Measurements from ENCODE around the gene INHBA. TPM values are rescaled to one million over a fixed set of nuclear protein-coding genes. Genes with fewer than 3 reads are reported as not detected.
A peak's percentile ranks its signal among the peaks of the same experiment; 100 is the strongest.

The INHBA gene
- total RNA-seq, 2 donors from 2014 or later, result not detected

- Mint-ChIP-seq H3K36me3 (ENCODE audit: low read depth) (no peaks in the 10 kb centered on the region), H3K4me1 (peaks cover 4% of the 10 kb centered on the region), H3K27me3 (ENCODE audit: insufficient read depth) (no peaks in the 10 kb centered on the region), H3K9me3 (no peaks in the 10 kb centered on the region), H3K4me3 (no peak overlapping the region), H3K27ac (no peak overlapping the region)
- no peak for DNase-seq
- no peaks in the 10 kb centered on the region for H3K4me1 ChIP-seq (ENCODE audit: control insufficient read depth, insufficient read depth, low read length)
- no peak overlapping the region for H3K4me3 ChIP-seq (ENCODE audit: low read length)
- H3K9ac ChIP-seq (ENCODE audit: extremely low read depth, low read length, poor library complexity, severe bottlenecking), result no peak overlapping the region
- no peaks in the 10 kb centered on the region for H3K27me3 ChIP-seq (ENCODE audit: control insufficient read depth, insufficient read depth, low read length, poor library complexity, severe bottlenecking)
- 86 to 91% methylated on average over 4 to 6 of the region's 7 CpGs for WGBS, 2 experiments (ENCODE audit: insufficient coverage in 1 of 2, insufficient read length in 1 of 2)
- TF ChIP-seq, protein P1, sequence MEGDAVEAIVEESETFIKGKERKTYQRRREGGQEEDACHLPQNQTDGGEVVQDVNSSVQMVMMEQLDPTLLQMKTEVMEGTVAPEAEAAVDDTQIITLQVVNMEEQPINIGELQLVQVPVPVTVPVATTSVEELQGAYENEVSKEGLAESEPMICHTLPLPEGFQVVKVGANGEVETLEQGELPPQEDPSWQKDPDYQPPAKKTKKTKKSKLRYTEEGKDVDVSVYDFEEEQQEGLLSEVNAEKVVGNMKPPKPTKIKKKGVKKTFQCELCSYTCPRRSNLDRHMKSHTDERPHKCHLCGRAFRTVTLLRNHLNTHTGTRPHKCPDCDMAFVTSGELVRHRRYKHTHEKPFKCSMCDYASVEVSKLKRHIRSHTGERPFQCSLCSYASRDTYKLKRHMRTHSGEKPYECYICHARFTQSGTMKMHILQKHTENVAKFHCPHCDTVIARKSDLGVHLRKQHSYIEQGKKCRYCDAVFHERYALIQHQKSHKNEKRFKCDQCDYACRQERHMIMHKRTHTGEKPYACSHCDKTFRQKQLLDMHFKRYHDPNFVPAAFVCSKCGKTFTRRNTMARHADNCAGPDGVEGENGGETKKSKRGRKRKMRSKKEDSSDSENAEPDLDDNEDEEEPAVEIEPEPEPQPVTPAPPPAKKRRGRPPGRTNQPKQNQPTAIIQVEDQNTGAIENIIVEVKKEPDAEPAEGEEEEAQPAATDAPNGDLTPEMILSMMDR (conservative IDR thresholded peaks at IDR 0.05), result peak; percentile 77
- no peak overlapping the region for H3K27ac ChIP-seq (ENCODE audit: low read depth, low read length)
- no peaks in the 10 kb centered on the region for H3K9me3 ChIP-seq (ENCODE audit: control insufficient read depth, low read length)
- no peaks in the 10 kb centered on the region for H3K36me3 ChIP-seq (ENCODE audit: control insufficient read depth, insufficient read depth, low read length)
Measured at GRCh38 chr7:41731493-41732435, 28.9 kb upstream of the INHBA start.

DNA sequence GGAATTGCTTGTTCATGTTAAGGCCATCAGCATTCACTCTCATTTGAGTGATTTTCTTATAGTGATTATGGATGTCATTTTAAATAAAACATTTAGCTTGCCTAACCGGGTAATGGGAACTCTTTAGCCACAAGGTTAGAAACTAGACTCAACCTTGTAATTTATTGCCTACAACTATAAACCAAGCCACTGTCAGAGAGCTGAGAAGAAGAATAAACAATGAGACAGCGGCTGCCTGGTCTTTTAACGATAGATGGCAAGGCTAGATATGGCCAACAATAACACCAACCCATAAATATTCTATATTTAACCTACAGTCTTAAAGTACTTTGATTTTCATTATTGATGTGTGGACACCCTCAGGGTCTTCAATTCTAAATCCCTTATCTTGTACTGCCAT lies 27.8 kb upstream of the INHBA start:
- Histone ChIP-seq H3K9me3 (ENCODE audit: control insufficient read depth, low read length) (no peaks in the 10 kb centered on the region), H3K4me1 (ENCODE audit: control insufficient read depth, insufficient read depth, low read length) (no peaks in the 10 kb centered on the region), H3K27ac (ENCODE audit: low read depth, low read length) (no peak overlapping the region), H3K4me3 (ENCODE audit: low read length) (no peak overlapping the region), H3K36me3 (ENCODE audit: control insufficient read depth, insufficient read depth, low read length) (no peaks in the 10 kb centered on the region), H3K9ac (ENCODE audit: extremely low read depth, low read length, poor library complexity, severe bottlenecking) (no peak overlapping the region), H3K27me3 (ENCODE audit: control insufficient read depth, insufficient read depth, low read length, poor library complexity, severe bottlenecking) (no peaks in the 10 kb centered on the region)
- no peaks in the 10 kb centered on the region for H3K36me3 Mint-ChIP-seq (ENCODE audit: low read depth)
- H3K9me3 Mint-ChIP-seq, result no peaks in the 10 kb centered on the region
- no peaks in the 10 kb centered on the region for H3K27me3 Mint-ChIP-seq (ENCODE audit: insufficient read depth)
- no peak overlapping the region for H3K27ac Mint-ChIP-seq
- WGBS, 2 experiments (ENCODE audit: insufficient coverage in 1 of 2, insufficient read length in 1 of 2), result 93% methylated on average over 3 of the region's 3 CpGs; no CpG with 5 or more reads in 1 of the 2 experiments
- peaks cover 4% of the 10 kb centered on the region for H3K4me1 Mint-ChIP-seq
- H3K4me3 Mint-ChIP-seq, result no peak overlapping the region
- TF ChIP-seq, protein P1 (conservative IDR thresholded peaks at IDR 0.05), result no peak
- DNase-seq, result no peak

- no peak overlapping the region for H3K9ac ChIP-seq (ENCODE audit: extremely low read depth, low read length, poor library complexity, severe bottlenecking)
- 95% methylated on average over 1 of the region's 1 CpG; no CpG with 5 or more reads in 1 of the 2 experiments for WGBS, 2 experiments (ENCODE audit: insufficient coverage in 1 of 2, insufficient read length in 1 of 2)
- Mint-ChIP-seq H3K27ac (no peak overlapping the region), H3K4me3 (no peak overlapping the region), H3K4me1 (peaks cover 4% of the 10 kb centered on the region), H3K9me3 (no peaks in the 10 kb centered on the region), H3K27me3 (ENCODE audit: insufficient read depth) (no peaks in the 10 kb centered on the region), H3K36me3 (ENCODE audit: low read depth) (no peaks in the 10 kb centered on the region)
- TF ChIP-seq, protein P1 (conservative IDR thresholded peaks at IDR 0.05), result no peak
- H3K9me3 ChIP-seq (ENCODE audit: control insufficient read depth, low read length), result no peaks in the 10 kb centered on the region
- H3K36me3 ChIP-seq (ENCODE audit: control insufficient read depth, insufficient read depth, low read length), result no peaks in the 10 kb centered on the region
- no peaks in the 10 kb centered on the region for H3K27me3 ChIP-seq (ENCODE audit: control insufficient read depth, insufficient read depth, low read length, poor library complexity, severe bottlenecking)
- H3K4me1 ChIP-seq (ENCODE audit: control insufficient read depth, insufficient read depth, low read length), result no peaks in the 10 kb centered on the region
- no peak overlapping the region for H3K27ac ChIP-seq (ENCODE audit: low read depth, low read length)
- no peak for DNase-seq
- H3K4me3 ChIP-seq (ENCODE audit: low read length), result no peak overlapping the region
Measured at GRCh38 chr7:41730161-41730560, 27.3 kb upstream of the INHBA start.

All from endodermal cell (in vitro differentiated cells).